G401 (cell line): ENCODE results near the gene SLC35F1. TPM values are rescaled to one million over a fixed set of nuclear protein-coding genes. Genes with fewer than 3 reads are reported as not detected.
"Not testable (repeated sequence)": the region's sequence is repeated elsewhere in the genome, so short reads cannot be mapped to it uniquely, and the experiment has no call there.

Experiments used
- DNase-seq: peaks from one replicate; pipeline ENCODE4 v3.0.0-alpha.2; 2015; ENCODE audit warnings: low spot score
- in situ Hi-C: cut with HindIII; loops from 2 replicates; pipeline ENCODE4 v1.10.0; 2016; ENCODE audit warnings: low sequenced_read_pairs, mixed read lengths
- total RNA-seq: library from RNA; depleted of rRNA; stranded (reverse); fragments of >200 nt; shearing (Covaris generic); gene quantifications from 2 replicates; pipeline ENCODE4 v1.2.3, GENCODE V29; 2014; rRNA removed

Gene SLC35F1
- total RNA-seq: not detected in 2 replicates

GRCh38 chr6:117906958-117907600, at the start of gene SLC35F1:
Gene SLC35F1, plus strand, starts transcription at chr6:117907264.
- DNase-seq: peak; percentile 46
- in situ Hi-C loops: no loop called here

GRCh38 chr6:117858601-117859000, 48.5 kb upstream of the SLC35F1 start:
- in situ Hi-C loops, DNase-seq: not testable (repeated sequence)

- in situ Hi-C loops: no loop called here
These were observed 45.5 kb upstream of the SLC35F1 start for GRCh38 chr6:117861545-117861944.

GRCh38 chr6:117866561-117866960, 40.5 kb upstream of the SLC35F1 start:
- DNase-seq: no peak
- in situ Hi-C loops: no loop called here

More at GRCh38 chr6:117861545-117861944, 45.5 kb upstream of the SLC35F1 start:
- no peak for DNase-seq

GRCh38 chr6:117870486-117871242, 36.4 kb upstream of the SLC35F1 start:
- in situ Hi-C loops: no loop called here
- no peak for DNase-seq

- DNase-seq: no peak
- in situ Hi-C loops: no loop called here
These were observed 26.2 kb upstream of the SLC35F1 start for GRCh38 chr6:117880824-117881223.

- no peak for DNase-seq
- in situ Hi-C loops: no loop called here
These were observed 16.9 kb upstream of the SLC35F1 start for GRCh38 chr6:117890172-117890571.

- no peak for DNase-seq
- in situ Hi-C loops: no loop called here
These were observed 532 bp upstream of the SLC35F1 start for GRCh38 chr6:117906507-117906957.

- DNase-seq: no peak
- in situ Hi-C loops: no loop called here
These were observed 659 bp downstream of the SLC35F1 start for GRCh38 chr6:117907601-117908245.

- DNase-seq: no peak
- in situ Hi-C loops: no loop called here
These were observed 1.4 kb downstream of the SLC35F1 start for GRCh38 chr6:117908246-117909068.

GRCh38 chr6:117909638-117910037, 2.6 kb downstream of the SLC35F1 start:
- no peak for DNase-seq
- in situ Hi-C loops: no loop called here

- in situ Hi-C loops: no loop called here
- DNase-seq: no peak
These were observed 3.5 kb downstream of the SLC35F1 start for GRCh38 chr6:117910549-117910948.

- in situ Hi-C loops: no loop called here
These were observed 4.1 kb downstream of the SLC35F1 start for GRCh38 chr6:117911150-117911549.

GRCh38 chr6:117911660-117912059, 4.6 kb downstream of the SLC35F1 start:
- in situ Hi-C loops: no loop called here
- DNase-seq: no peak

More at GRCh38 chr6:117911150-117911549, 4.1 kb downstream of the SLC35F1 start:
- DNase-seq: no peak

- in situ Hi-C loops: no loop called here
- no peak for DNase-seq
These were observed 8.8 kb downstream of the SLC35F1 start for GRCh38 chr6:117915846-117916245.

- no peak for DNase-seq
- in situ Hi-C loops: no loop called here
These were observed 9.4 kb downstream of the SLC35F1 start for GRCh38 chr6:117916483-117916882.

GRCh38 chr6:117917176-117917575, 10.1 kb downstream of the SLC35F1 start:
- no peak for DNase-seq
- in situ Hi-C loops: no loop called here

GRCh38 chr6:117918454-117918853, 11.4 kb downstream of the SLC35F1 start:
- in situ Hi-C loops: no loop called here

GRCh38 chr6:117919275-117919674, 12.2 kb downstream of the SLC35F1 start:
- DNase-seq: no peak
- in situ Hi-C loops: no loop called here

More at GRCh38 chr6:117918454-117918853, 11.4 kb downstream of the SLC35F1 start:
- no peak for DNase-seq
